Measurements from ENCODE around the gene IFT52.

The IFT52 gene

DNA sequence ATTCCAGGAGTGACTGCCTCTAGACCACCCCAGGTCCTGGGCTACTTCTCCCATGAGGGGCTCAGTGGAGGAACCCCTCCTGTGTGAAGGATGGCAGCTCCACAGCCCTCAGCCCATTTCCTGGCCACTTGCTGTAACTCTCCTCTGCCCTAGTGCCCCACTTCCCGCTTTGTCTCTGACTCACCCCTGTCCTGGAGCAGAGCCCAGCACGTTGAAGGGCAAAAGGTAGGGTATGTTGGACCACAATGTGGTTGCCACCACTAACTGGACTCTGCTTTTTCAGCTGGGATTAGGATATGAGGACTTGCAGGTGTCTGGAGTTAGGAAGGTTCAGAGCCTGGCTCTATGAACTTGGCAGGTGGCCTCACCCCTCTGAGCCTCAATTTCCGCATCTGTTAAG, 78.6 kb downstream of the IFT52 start:
- H3K4me1 Mint-ChIP-seq: peaks cover 12% of the 10 kb centered on the region

DNA sequence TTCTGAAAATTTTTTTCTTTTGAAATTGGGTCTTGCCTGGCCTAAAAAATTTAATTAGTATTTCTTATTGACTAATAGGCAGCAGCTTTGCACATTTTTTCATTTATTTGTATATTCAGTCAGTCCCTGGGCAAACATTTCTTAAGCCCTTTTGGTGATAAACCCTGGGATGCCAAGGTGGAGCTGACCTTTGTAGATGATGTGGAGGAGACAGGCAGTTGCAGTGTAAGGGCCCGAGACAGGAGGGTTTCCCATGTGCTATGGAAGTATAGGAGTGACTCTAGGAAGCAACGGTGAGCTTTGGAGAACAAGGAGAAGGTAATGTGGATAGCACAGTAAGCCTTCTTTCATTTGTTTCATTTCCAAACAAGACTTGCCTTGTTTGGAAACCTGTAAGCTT, 79.7 kb downstream of the IFT52 start:
- H3K4me1 Mint-ChIP-seq: peaks cover 10% of the 10 kb centered on the region
- no peaks in the 10 kb centered on the region for H3K9me3 Mint-ChIP-seq
- no peak overlapping the region for H3K27ac Mint-ChIP-seq
- H3K4me3 Mint-ChIP-seq: no peak overlapping the region
- H3K27me3 Mint-ChIP-seq: no peaks in the 10 kb centered on the region
- H3K36me3 Mint-ChIP-seq: peaks cover 3% of the 10 kb centered on the region
- no peak for DNase-seq (ENCODE audit: low spot score in 2 of 2)
- ATAC-seq (ENCODE audit: low read depth): no peak

More for the DNA sequence above, 78.6 kb downstream of the IFT52 start:
- DNase-seq (ENCODE audit: low spot score in 2 of 2) (no peak), ATAC-seq (ENCODE audit: low read depth) (no peak)
- Mint-ChIP-seq H3K36me3 (peaks cover 3% of the 10 kb centered on the region), H3K27ac (no peak overlapping the region), H3K4me3 (no peak overlapping the region), H3K9me3 (no peaks in the 10 kb centered on the region), H3K27me3 (no peaks in the 10 kb centered on the region)

GRCh38 chr20:43676368-43676767, 85.6 kb downstream of the IFT52 start:
- DNase-seq (ENCODE audit: low spot score in 2 of 2) (no peak), ATAC-seq (ENCODE audit: low read depth) (no peak)
- Mint-ChIP-seq H3K27ac (peak overlapping the region; percentile 26), H3K27me3 (no peaks in the 10 kb centered on the region), H3K36me3 (peaks cover 12% of the 10 kb centered on the region), H3K4me3 (no peak overlapping the region), H3K4me1 (peaks cover 21% of the 10 kb centered on the region), H3K9me3 (no peaks in the 10 kb centered on the region)

DNA sequence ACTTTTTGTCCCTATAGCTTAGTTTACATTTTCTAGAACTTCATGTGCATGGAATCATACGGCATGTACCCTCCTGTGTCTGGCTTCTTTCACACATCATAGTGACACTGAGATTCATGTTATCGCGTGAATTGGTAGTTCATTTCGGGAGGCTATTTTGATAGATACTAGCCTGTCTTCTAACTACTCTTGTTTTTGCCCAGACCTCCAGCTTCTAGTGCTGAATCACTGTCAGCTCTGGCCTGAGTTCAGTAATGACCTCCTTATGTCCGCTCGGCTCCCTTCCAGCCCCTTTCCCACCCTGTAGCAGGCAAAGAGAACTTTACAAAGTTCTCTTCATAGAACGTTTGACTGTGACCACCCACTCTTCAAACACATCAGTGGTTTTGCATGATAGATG, 90.2 kb downstream of the IFT52 start:
- H3K9me3 Mint-ChIP-seq: no peaks in the 10 kb centered on the region
- H3K27ac Mint-ChIP-seq: peak overlapping the region; percentile 97
- no peaks in the 10 kb centered on the region for H3K27me3 Mint-ChIP-seq
- H3K4me1 Mint-ChIP-seq: peaks cover 36% of the 10 kb centered on the region
- no peak for DNase-seq (ENCODE audit: low spot score in 2 of 2)
- no peak for ATAC-seq (ENCODE audit: low read depth)
- H3K4me3 Mint-ChIP-seq: peak overlapping the region; percentile 67
- peaks cover 10% of the 10 kb centered on the region for H3K36me3 Mint-ChIP-seq

DNA sequence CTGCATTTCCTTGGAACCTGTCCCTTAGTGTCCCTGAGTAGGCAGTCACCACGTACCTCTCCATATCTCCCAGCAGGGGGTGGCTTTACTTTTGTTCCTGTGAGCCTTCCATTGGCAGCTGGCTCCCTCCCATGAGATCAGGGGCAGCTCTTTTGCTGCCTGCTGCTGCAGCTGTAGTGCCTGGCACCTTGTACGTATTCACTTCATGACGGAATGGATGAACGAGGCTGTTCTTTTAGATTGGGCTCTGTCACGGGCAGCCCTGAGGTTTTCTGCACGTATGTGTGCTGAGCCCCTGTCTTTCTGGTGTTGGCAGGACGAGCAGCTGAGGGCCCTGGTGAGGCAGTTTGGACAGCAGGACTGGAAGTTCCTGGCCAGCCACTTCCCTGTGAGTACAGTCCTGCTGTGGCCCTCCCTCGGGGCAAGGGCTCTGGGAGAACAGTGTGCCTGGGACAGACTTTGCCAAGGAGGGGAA, 90.8 kb downstream of the IFT52 start:
- no peaks in the 10 kb centered on the region for H3K27me3 Mint-ChIP-seq
- no peaks in the 10 kb centered on the region for H3K9me3 Mint-ChIP-seq
- peak overlapping the region; percentile 97 for H3K27ac Mint-ChIP-seq
- DNase-seq (ENCODE audit: low spot score in 2 of 2): peak; percentile 50 to 56
- peaks cover 32% of the 10 kb centered on the region for H3K4me1 Mint-ChIP-seq
- peaks cover 6% of the 10 kb centered on the region for H3K36me3 Mint-ChIP-seq
- ATAC-seq (ENCODE audit: low read depth): peak; percentile 44
- peak overlapping the region; percentile 67 for H3K4me3 Mint-ChIP-seq

- H3K27me3 Mint-ChIP-seq: no peaks in the 10 kb centered on the region
- H3K4me3 Mint-ChIP-seq: peak overlapping the region; percentile 67
- peak; percentile 67 to 87 for DNase-seq (ENCODE audit: low spot score in 2 of 2)
- H3K27ac Mint-ChIP-seq: peak overlapping the region; percentile 97
- ATAC-seq (ENCODE audit: low read depth): peak; percentile 89
- peaks cover 6% of the 10 kb centered on the region for H3K36me3 Mint-ChIP-seq
- H3K4me1 Mint-ChIP-seq: peaks cover 32% of the 10 kb centered on the region
- no peaks in the 10 kb centered on the region for H3K9me3 Mint-ChIP-seq
These were observed 91.3 kb downstream of the IFT52 start for GRCh38 chr20:43681991-43682410.

DNA sequence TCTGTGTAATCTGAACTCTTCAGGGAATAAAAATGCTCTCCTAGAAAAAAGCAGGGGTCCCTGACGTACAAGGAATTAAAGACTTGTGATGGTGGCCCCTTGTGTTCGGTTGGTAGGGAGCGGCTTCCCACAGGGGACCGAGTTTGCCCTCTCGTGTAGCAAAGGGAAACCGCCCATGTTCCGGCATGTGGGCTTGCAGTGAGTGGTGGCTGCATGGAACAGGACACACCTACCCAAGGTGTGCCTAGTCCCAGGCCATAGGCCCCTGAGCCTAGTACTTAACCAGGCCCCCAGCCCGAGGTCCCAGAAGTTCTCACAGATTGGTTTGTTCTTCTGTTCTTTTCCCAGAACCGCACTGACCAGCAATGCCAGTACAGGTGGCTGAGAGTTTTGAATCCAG, 91.7 kb downstream of the IFT52 start:
- H3K4me3 Mint-ChIP-seq: peak overlapping the region; percentile 67
- peaks cover 4% of the 10 kb centered on the region for H3K36me3 Mint-ChIP-seq
- peak overlapping the region; percentile 97 for H3K27ac Mint-ChIP-seq
- H3K4me1 Mint-ChIP-seq: peaks cover 30% of the 10 kb centered on the region
- ATAC-seq (ENCODE audit: low read depth) (peak; percentile 17), DNase-seq (ENCODE audit: low spot score in 2 of 2) (no peak)
- H3K9me3 Mint-ChIP-seq: no peaks in the 10 kb centered on the region
- no peaks in the 10 kb centered on the region for H3K27me3 Mint-ChIP-seq

DNA sequence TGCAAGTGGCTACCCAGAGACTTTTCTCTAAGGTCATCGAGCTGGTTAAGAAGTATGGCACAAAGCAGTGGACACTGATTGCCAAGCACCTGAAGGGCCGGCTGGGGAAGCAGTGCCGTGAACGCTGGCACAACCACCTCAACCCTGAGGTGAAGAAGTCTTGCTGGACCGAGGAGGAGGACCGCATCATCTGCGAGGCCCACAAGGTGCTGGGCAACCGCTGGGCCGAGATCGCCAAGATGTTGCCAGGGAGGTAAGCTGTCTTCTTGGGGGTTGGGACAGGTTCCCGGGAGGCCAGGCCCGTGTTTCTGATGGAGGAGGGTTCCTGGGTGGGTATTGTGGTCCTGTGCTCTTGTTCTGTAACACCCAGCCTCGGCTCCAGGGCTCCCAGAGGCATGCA, 96.1 kb downstream of the IFT52 start:
- H3K27ac Mint-ChIP-seq: peak overlapping the region; percentile 58
- H3K4me1 Mint-ChIP-seq: peaks cover 14% of the 10 kb centered on the region
- H3K4me3 Mint-ChIP-seq: no peak overlapping the region
- no peaks in the 10 kb centered on the region for H3K27me3 Mint-ChIP-seq
- H3K36me3 Mint-ChIP-seq: peaks cover 1% of the 10 kb centered on the region
- no peak for DNase-seq (ENCODE audit: low spot score in 2 of 2)
- no peak for ATAC-seq (ENCODE audit: low read depth)
- no peaks in the 10 kb centered on the region for H3K9me3 Mint-ChIP-seq

DNA sequence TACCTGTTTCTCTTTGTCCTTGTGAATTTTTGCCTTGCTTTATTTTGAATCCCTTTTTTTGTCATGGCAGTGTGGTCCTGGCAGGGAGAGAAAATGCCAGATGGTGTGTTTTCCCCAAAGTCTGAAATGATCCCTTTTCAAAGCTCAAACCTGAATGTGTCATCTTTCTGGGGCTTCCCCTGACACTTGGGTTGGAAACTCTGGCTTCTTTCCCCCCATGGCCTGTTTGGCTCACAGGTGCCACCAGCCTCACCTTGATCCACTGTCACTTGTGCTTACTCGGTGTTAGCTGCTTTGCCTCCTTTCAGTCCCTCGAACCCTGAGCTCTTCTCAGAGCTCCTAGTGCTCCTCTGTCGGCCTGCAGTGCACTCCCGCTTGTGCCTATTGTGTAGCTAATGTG, 98.4 kb downstream of the IFT52 start:
- no peaks in the 10 kb centered on the region for H3K9me3 Mint-ChIP-seq
- peaks cover 1% of the 10 kb centered on the region for H3K36me3 Mint-ChIP-seq
- DNase-seq (ENCODE audit: low spot score in 2 of 2) (no peak), ATAC-seq (ENCODE audit: low read depth) (no peak)
- no peaks in the 10 kb centered on the region for H3K27me3 Mint-ChIP-seq
- peak overlapping the region; percentile 70 for H3K27ac Mint-ChIP-seq
- H3K4me3 Mint-ChIP-seq: no peak overlapping the region
- H3K4me1 Mint-ChIP-seq: peaks cover 7% of the 10 kb centered on the region

DNA sequence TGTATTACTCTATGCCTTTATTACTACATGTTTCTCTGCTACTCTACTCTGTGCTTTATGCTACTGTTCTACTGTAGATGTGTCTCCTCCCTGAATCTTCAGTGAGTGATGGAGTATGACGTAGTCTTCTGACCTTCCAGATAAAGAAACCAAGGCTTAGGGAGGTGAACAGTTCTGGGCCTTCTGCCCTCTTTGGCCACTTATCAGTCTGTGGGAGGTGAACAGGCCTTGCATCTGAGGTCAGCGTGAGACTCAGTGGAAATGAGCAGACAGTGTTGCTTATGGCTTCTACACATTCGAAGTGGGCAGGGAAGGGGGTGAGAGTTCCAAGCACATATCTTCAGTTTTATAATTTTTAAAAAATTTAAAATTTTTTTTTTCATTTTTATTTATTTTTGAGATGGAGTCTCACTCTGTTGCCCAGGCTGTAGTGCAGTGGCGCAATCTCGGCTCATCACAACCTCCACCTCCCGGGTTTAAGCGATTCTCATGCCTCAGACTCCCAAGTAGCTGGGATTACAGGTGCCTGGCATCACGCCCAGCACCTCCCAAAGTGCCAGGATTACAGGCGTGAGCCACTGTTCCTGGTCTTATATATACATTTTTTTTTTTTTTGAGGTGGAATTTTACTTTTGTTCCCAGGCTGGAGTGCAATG, 100.3 kb downstream of the IFT52 start:
- ATAC-seq (ENCODE audit: low read depth) (no peak), DNase-seq (ENCODE audit: low spot score in 2 of 2) (no peak)

GRCh38 chr20:43691928-43692524, 101.3 kb downstream of the IFT52 start:
- peak; percentile 73 to 74 for DNase-seq (ENCODE audit: low spot score in 2 of 2)
- Mint-ChIP-seq H3K4me1 (peaks cover 7% of the 10 kb centered on the region), H3K9me3 (no peaks in the 10 kb centered on the region), H3K4me3 (no peak overlapping the region), H3K27ac (no peak overlapping the region), H3K27me3 (no peaks in the 10 kb centered on the region), H3K36me3 (peaks cover 1% of the 10 kb centered on the region)
- ATAC-seq (ENCODE audit: low read depth): peak; percentile 96

More for the DNA sequence above, 100.3 kb downstream of the IFT52 start:
- no peak overlapping the region for H3K4me3 Mint-ChIP-seq
- peak overlapping the region; percentile 11 for H3K27ac Mint-ChIP-seq
- peaks cover 1% of the 10 kb centered on the region for H3K36me3 Mint-ChIP-seq
- H3K27me3 Mint-ChIP-seq: no peaks in the 10 kb centered on the region
- no peaks in the 10 kb centered on the region for H3K9me3 Mint-ChIP-seq
- H3K4me1 Mint-ChIP-seq: peaks cover 7% of the 10 kb centered on the region

- H3K4me1 Mint-ChIP-seq: peaks cover 7% of the 10 kb centered on the region
- H3K4me3 Mint-ChIP-seq: no peak overlapping the region
- H3K9me3 Mint-ChIP-seq: no peaks in the 10 kb centered on the region
- H3K27me3 Mint-ChIP-seq: no peaks in the 10 kb centered on the region
- peaks cover 4% of the 10 kb centered on the region for H3K36me3 Mint-ChIP-seq
- no peak overlapping the region for H3K27ac Mint-ChIP-seq
- DNase-seq (ENCODE audit: low spot score in 2 of 2) (no peak), ATAC-seq (ENCODE audit: low read depth) (no peak)
These were observed 104.0 kb downstream of the IFT52 start for GRCh38 chr20:43694763-43695162.

DNA sequence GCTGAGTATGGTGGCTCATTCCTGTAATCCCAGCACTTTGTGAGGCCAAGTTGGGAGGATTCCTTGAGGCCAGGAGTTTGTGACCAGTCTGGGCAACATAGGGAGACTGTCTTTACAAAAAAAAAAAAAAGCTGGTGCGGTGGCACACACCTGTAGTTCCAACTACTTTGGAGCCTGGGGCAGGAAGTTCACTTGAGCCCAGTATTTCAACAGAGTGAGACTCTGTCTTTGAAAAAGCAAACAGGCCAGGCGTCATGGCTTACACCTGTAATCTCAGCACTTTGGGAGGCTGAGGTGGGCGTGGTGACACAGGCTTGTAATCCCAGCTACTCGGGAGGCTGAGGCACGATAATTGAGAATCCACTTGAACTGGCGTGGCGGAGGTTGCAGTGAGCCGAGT, 104.8 kb downstream of the IFT52 start:
- Mint-ChIP-seq H3K27ac (no peak overlapping the region), H3K4me3 (no peak overlapping the region), H3K4me1 (peaks cover 7% of the 10 kb centered on the region), H3K36me3 (peaks cover 11% of the 10 kb centered on the region), H3K27me3 (no peaks in the 10 kb centered on the region), H3K9me3 (no peaks in the 10 kb centered on the region)
- no peak for DNase-seq (ENCODE audit: low spot score in 2 of 2)
- ATAC-seq (ENCODE audit: low read depth): no peak
